HG03025 (cell line): Measurements from ENCODE around the gene DHX57.
"Not testable (repeated sequence)": the region's sequence is repeated elsewhere in the genome, so short reads cannot be mapped to it uniquely, and the experiment has no call there.

Experiments used
- ATAC-seq: cut with Tn5 transposase; IDR thresholded peaks from one replicate; pipeline ENCODE4 v1.9.1; 2021; ENCODE audit warnings: mild to moderate bottlenecking, moderate library complexity; ENCODE audit not compliant: unreplicated experiment, low FRiP score

The DHX57 gene

DNA sequence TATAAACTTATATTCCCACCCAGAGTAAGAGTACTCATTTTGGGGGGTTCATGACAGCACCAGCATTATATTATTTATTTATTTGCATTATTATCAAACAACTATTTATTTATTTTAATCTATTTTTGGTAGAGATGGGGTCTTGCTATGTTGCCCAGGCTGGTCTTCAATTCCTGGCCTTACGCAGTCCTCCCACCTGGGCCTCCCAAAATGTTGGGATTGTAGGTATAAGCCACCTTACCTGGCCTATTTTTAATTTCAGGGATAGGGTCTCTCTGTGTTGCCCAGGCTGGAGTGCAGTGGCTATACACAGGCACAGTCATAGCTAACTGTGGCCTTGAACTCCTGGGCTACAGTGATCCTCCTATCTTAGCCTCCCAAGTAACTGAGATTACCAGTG is 67.1 kb downstream of the DHX57 start:
- no peak for ATAC-seq

GRCh38 chr2:38806733-38807059 is 69.0 kb downstream of the DHX57 start:
- no peak for ATAC-seq

DNA sequence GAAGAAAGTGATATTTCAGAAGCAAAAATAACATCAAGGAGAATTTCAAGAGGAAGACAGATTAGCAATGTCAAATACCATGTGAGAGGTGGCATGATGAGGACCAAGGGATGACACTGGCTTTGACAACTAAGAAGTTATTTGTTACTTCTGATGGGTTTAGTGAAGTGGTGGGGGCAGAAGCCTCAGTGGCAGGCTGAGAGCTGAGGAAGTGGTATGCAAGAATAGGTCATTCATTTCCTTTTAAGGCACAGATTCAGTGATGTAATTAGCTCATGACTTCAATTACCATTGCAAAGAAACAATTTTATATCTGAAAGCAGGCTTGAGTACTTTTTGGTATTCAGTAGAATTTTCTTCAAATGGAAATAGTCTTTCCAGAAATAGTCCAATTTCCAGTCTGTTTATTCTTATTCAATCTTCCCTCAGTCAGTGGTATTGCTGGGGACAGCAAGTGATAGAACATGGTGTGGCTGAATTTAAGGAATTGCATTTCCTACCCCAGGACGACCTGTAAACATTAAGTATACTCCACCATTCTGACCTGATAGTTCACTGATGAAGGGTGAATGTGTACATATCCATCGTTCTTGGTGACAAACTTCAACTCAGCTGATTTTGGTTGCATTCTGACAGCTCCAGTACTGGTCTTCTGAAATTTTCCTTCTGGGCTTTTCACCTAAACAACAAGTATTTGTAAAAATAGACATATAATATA is 69.6 kb downstream of the DHX57 start:
- no peak for ATAC-seq

- ATAC-seq: no peak
These were observed 77.8 kb downstream of the DHX57 start for GRCh38 chr2:38797953-38798352.

- ATAC-seq: no peak
These were observed 78.5 kb downstream of the DHX57 start for GRCh38 chr2:38797250-38797676.

- ATAC-seq: not testable (repeated sequence)
These were observed 80.7 kb downstream of the DHX57 start for GRCh38 chr2:38795016-38795415.

DNA sequence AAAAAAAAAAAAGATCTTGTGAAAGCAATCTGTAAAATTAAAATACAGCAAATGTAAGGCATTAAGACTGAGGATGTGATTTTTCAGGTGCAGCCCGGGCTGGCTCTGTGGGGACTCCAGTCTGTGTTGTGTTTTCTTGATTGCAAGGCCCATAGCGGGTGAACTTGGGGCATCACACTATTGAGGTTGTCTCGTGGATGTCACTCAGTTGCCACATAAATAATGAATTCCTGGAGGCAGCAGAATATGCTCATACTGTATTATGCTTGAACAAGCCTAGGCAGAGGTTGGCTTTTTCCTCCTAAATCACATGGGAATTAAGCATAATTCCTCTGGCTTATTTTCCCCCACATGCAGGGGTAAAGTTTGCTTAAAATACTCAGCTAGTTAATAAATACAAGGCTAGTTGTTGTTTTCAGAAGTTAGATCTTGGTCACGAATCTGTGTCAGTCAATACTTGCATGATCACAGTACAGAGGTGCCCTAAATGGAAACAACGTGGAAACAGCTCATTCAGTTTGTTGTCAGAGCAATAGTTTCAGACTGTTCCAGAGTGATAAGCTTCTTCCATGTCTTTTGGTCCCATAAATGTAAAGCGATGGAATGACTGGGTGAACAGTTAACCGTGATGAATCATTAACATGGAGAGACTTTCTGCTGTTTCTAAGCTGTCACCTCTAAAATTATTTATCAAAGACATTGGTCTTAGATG is 81.3 kb downstream of the DHX57 start:
- ATAC-seq: no peak

DNA sequence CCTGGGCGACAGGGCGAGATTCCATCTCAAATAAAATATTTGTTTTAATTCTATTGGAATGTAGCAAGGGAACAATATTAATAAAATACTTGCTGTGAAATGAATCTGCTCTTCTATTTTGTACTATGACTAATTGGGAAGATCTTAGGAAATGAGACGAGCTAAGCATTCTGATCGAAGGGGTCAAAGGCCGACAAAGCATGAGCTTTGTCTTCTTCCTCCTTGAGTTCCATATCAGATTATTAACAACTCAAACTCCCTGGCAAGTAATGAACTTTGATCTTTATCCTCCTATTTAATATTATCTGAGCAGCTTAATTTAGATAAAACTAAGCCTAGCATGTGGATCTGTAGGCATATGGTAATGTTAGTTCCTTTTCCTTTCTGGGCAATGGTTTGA is 82.2 kb downstream of the DHX57 start:
- no peak for ATAC-seq

- no peak for ATAC-seq
These were observed 83.0 kb downstream of the DHX57 start for GRCh38 chr2:38792751-38793150.

DNA sequence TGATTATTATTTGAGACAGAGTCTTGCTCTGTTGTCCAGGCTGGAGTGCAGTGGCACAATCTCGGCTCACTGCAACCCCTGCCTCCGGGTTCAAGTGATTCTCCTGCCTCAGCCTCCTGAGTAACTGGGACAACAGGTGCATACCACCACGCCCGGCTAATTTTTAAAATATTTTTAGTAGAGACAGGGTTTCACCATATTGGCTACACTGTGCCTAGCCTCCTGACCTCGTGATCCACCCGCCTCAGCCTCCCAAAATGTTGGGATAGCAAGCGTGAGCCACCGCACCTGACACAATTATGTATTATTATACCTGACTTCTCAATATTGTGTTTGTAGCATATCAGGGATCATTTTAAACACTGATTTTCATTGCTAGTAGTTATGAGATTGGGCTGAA is 83.4 kb downstream of the DHX57 start:
- ATAC-seq: not testable (repeated sequence)

- ATAC-seq: no peak
These were observed 84.0 kb downstream of the DHX57 start for GRCh38 chr2:38791744-38792143.

- no peak for ATAC-seq
These were observed 86.0 kb downstream of the DHX57 start for GRCh38 chr2:38789691-38790090.

DNA sequence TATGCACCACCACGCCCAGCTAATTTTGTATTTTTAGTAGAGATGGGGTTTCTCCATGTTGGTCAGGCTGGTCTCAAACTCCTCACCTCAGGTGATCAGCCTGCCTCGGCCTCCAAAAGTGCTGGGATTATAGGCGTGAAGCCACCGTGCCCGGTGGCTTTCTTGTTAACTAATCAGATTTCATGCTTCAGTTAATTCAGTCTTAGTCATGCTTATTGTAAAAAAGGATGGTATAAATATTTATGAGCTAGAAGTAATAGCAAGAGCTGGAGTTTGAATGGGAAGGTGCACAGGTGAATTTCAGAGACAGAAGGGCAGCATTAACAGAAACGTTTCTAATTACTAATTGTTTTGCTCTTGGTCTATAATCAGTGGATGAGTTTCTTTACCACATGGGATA is 87.4 kb downstream of the DHX57 start:
- ATAC-seq: no peak

DNA sequence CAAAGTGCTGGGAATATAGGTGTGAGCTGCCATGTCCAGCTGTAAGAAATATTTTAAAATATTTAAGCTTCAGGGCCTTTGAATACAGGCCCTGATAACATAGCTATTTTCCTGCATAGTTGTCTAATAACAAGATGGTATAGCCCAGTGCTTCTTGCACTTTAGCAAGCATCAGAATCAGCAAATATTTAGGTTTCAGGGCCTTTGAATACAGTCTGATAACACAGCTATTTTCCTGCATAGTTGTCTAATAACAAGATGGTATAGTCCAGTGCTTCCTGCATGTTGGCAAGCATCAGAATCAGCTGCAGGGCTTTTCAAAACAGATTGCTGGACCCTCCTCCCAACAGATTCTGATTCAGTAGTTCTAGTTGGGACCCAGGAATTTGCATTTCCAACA is 92.1 kb downstream of the DHX57 start:
- no peak for ATAC-seq

GRCh38 chr2:38778687-38779082 is 97.0 kb downstream of the DHX57 start:
- no peak for ATAC-seq

DNA sequence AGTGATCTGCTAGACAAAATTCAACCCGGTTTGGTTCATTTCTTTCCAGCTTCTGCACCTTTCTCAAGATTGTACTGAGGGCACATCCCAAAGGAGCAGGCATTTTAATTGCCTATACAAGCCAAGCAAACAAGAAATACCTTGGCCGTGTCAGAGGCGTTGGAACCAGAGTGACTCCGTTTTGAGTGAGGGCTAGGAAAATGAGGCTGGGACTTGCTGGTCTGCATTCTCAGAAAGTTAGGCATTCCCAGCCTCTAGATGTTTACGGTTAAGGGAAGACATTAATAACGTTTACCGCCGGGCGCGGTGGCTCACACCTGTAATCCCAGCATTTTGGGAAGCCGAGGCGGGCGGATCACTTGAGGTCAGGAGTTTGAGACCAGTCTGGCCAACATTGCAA is 99.2 kb downstream of the DHX57 start:
- no peak for ATAC-seq

- ATAC-seq: no peak
These were observed 99.9 kb downstream of the DHX57 start for GRCh38 chr2:38775921-38776225.

GRCh38 chr2:38775097-38775920 is 100.4 kb downstream of the DHX57 start:
- no peak for ATAC-seq

DNA sequence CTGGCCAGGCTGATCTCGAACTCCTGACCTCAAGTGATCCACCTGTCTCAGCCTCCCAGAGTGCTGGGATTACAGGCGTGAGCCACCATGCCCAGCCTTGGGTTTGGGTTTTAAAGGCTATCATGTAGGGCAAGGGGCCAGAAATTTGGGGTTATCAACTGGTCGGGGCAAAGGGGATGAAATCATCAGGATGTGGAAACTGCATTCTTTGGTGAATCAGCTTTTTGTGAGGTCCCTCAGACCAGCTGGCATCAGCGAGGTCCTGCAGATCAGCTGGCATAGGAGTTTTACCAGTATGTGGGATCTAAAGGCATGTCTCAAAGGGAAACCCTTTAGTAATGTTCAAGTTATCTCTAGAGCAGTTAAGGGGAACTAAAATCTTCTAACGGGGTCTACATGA is 104.1 kb downstream of the DHX57 start:
- ATAC-seq: no peak

DNA sequence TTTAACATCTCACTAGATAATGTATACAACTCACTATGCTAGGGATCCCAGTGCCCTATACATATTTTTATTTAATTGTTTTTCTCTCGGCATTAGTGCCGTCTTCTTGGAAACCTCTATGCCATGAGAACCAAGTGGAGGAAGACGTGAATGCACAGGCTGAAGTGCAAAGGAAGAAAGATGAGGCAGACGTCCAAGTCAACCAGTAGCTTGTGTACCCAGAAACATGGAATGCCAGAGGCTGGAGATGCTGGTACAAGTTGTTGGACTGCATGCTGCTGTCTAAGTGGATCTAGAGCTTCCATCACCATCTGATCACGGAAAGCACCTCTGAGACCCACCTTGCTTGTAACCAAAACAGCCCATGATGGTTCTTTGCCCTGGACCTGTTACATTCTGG is 110.2 kb downstream of the DHX57 start:
- no peak for ATAC-seq

GRCh38 chr2:38765149-38765548 is 110.6 kb downstream of the DHX57 start:
- no peak for ATAC-seq

- ATAC-seq: no peak
These were observed 112.0 kb downstream of the DHX57 start for GRCh38 chr2:38763728-38764127.
